Measurements from ENCODE around the gene PCSK5. TPM values are rescaled to one million over a fixed set of nuclear protein-coding genes. Genes with fewer than 3 reads are reported as not detected.

Gene PCSK5
- total RNA-seq, 1 donor from 2014 or later, result 0.79 TPM

DNA sequence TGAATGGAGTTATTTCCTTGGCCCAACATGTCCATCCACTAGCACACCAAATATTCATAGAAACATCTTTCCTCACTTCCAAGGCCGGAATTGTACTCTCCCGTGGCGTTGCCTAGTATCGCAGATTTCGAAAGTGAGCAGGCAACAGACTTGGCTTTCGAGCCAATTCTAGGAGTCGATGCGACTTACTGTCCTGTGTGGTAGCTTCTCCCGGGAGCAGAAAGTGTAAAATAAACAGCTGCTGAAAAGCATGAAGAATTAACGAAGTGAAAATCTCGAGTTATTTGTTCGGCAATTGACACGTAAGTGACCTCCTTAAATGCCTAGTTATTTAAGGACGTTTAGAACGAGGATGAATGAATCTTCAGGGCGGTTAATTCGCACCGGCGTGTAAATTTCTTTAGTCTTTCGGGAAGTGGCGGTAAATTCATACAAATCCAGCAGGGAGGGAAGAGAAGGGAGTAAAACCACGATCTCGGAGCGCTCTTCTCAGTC is 449 bp upstream of the PCSK5 start:
- DNase-seq (ENCODE audit: low read depth in 2 of 2), result peak; percentile 44 to 67

DNA sequence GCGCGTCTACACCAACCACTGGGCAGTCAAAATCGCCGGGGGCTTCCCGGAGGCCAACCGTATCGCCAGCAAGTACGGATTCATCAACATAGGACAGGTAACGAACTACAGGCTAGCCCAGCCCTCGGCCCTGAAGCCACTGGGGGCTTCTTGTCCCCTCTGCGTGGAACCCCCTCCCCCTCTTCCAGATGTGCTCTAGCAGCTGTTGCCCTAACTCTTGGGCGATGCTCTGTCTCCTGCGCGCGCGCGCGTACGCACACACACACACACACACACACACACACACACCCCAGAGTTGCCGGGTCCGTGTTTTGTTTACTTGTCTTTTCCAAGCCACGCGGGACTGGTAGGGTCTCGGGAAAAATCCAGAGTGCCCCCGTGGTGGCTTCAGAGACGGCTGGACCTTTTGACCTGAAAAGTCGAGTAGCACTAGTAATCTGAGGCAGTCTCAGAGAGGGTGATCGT is 836 bp downstream of the PCSK5 start:
- DNase-seq (ENCODE audit: low read depth in 2 of 2), result no peak

DNA sequence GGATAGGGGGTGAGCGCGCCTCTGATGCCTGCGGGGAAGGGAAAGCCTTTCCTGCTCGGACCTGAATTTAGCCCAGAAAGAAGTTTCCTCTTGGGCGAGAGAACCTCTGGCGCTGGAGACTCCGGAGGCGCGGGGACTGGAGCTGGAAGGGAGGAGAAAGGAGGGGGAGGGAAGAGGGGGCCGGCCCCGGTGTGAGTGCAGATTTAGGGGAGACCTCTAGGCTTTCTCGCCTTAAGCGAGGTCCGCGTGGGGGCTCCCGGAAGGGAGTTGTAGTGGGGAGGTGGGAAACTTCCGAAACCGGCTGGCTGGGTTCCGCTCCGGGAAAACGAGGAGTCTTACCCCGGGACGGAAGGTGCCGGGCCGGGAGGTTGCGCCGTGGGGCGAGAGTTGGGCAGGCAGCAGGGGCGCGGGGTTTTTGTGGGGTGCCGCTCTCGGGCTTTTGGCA is 1.3 kb downstream of the PCSK5 start:
- DNase-seq (ENCODE audit: low read depth in 2 of 2), result peak; percentile 0 to 21

DNA sequence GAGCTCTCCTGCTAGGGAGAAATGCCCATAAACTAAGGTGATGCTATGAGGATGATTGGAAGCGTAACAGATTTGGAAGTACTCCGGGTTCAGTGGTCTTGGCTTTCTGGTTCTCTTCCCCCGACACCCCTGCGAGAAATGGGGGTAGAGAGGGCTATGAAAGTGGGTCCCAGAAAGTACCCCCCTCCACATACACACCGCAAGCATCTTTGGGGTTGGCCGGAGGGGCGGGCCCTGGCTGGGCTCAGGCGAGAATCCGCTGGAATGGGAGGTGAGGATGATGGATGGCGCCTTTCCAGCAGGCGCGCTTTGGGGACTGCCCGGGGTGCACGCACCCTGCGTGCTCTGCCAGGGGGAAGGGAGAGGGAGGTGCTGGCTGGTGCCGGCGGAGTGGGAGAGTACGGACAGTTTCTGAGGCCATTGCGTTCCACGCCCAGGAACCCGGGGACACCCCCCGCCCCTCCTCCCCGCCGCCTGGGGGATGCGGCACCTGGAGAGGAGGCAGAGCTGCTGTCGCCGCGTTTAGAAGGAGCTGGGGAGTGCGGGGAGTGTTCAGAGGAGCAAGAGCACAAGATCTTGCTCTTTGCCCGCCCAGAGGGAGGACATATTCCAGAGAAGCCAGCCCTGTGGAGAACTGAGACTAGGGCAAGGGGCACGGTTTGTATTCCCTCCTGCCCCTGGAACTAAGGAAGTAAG is 1.9 kb downstream of the PCSK5 start:
- DNase-seq (ENCODE audit: low read depth in 2 of 2), result peak in 1 of 2 donors; percentile 5

DNA sequence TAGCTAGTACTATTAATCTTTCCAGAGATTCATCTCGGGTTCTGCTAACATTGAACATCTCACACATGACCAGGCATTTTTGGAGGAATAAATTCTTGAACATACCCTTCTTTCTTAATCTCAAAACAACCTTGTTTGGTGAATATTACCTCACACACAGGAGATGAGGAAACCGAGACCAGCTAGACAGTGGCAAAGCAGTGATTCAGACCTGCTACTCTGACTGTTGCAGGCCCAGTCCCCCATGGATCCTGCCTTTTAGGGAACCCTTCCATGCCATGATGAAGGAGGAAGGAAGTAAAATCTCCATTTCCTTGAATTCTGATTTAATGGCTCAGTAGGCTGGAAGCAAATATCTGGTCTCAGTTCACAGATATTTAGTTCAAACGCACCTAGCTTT is 2.6 kb downstream of the PCSK5 start:
- DNase-seq (ENCODE audit: low read depth in 2 of 2), result no peak

DNA sequence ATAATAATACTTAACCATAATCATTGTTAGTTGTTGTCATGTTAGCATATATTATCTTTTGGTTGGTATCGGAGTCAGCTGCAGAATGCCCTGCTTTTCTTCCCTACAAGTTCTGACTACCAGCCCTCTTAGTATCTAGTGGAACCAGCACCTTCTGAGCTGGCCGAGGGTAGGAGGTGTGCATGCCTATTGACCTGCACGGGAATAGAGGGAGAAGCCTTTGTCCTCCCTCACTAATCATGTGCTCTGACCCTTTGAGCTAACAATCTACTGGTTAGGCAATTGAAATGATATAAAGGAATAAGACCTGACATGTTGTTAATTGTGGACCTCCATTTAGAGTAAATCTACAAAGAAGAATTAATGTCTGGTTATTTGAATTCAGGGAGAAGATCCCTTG is 4.1 kb downstream of the PCSK5 start:
- no peak for DNase-seq (ENCODE audit: low read depth in 2 of 2)

DNA sequence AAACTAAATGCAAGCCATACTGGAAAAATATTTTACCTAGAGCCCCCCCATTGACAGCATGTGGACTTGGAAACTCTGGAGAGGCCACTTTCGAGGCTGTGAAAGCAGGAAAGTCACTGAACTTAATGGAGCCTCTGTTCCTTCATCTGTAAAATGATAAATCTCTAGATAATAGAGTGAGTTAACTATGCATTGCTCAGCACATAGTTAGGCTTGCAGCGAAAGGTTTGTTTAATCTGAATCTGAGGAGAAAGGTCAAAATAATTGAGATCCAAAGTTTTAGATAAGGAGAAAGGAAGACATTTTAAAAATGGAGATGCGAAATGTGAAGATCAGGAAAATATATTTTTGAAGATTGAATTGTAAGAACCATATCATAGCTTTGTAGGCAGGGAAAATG is 4.6 kb downstream of the PCSK5 start:
- no peak for DNase-seq (ENCODE audit: low read depth in 2 of 2)

DNA sequence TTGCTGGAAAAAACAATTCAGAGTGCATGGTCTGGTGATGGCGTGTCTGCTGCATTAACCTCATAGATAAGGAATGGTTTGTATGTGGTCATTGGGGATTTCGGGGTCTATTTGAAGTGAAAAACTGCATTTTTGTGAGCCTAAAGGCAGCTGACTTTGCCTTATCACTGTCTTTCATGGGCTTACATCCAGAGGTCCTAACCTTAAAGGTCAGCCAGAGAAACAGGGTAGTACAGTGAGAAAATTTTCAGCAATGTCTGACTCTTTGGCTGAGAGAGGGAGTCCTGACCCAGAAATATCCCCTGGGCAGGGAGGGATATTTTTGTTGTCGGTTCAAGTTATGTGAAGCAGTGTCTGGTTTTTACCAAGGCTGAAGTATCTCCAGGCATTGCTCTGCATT is 5.7 kb downstream of the PCSK5 start:
- no peak for DNase-seq (ENCODE audit: low read depth in 2 of 2)

DNA sequence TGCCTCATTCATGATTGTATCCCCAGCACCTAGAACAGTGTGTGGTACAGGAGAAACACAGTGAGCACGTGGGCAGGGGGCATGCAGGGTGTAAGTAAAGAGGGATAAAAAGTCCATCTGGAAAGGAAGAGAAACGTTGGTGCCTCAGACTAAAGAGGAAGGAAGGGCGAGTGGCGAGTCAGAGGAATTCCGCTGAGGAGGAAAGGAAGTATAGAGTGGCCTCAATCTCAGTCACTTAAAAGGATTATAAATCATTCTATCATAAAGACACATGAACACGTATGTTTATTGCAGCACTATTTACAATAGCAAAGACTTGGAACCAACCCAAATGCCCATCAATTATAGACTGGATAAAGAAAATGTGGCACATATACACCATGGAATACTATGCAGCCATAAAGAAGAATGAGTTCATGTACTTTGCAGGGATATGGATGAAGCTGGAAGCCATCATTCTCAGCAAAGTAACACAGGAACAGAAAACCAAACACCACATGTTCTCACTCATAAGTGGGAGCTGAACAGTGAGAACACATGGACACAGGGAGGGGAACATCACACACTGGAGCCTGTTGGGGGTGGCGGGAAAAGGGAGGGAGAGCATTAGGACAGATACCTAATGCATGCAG is 10.5 kb downstream of the PCSK5 start:
- peak in 1 of 2 donors; percentile 8 for DNase-seq (ENCODE audit: low read depth in 2 of 2)

DNA sequence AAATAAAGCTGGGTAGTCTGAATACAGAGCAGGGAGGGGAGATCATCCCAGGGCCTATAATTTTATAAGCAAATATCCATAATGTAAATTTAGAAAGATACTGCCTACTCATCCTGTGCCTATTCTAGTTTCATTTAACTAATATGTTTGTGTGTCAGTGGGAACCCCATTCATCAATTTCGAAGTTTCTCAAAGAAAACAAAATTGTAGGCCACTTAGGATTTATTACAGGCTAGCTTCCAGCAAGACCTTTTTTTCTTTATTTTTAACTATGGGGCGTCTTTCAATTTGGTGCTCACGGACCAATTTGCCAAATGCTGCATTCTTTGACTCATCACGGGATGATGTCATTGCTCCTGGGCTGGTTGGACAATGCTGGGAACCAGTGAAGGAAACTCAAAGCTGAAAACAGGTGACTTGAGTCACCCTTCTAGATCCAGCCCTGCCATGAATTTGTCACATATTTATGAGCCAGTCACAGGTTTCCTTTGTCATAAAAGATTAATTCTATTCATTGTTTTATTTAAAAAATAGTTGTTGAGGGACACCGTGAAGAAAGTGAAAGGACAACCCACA is 13.4 kb downstream of the PCSK5 start:
- peak in 1 of 2 donors; percentile 89 for DNase-seq (ENCODE audit: low read depth in 2 of 2)

DNA sequence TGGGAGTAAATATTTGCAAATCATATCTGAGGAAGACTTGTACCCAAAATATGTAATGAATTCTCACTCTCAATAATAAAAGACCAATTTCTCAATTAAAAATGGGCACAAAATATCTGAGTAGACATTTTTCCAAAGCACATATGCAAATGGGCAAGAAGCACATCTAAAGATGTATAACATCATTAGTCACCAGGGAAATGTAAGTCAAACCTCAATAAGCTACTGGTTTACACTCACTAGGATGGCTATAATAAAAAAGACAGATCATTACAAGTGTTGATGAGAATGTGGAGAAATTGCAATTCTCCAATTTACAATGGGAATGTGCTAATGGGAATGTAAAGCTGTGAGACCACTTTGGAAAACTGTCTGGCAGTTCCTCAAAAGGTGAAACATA is 13.9 kb downstream of the PCSK5 start:
- DNase-seq (ENCODE audit: low read depth in 2 of 2), result no peak

DNA sequence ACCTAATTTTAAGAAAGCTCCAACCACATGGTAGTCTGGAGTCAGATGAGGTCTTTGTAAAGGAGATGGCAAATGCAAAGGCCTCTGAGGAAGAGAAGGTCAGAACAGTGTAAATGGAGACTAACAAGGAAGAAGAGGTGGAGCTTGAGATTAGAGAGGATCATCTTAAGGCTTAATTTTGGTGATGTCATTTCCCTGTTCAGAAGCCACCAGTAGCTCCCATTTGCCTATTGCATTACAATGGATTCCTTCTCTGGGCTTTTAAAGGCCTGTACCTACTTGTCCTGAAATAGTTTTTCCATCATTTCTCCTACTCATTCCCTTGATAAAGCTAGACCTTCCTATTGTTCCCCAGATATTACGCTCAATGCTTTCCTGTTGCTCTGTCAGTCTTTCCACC is 16.1 kb downstream of the PCSK5 start:
- DNase-seq (ENCODE audit: low read depth in 2 of 2), result no peak

DNA sequence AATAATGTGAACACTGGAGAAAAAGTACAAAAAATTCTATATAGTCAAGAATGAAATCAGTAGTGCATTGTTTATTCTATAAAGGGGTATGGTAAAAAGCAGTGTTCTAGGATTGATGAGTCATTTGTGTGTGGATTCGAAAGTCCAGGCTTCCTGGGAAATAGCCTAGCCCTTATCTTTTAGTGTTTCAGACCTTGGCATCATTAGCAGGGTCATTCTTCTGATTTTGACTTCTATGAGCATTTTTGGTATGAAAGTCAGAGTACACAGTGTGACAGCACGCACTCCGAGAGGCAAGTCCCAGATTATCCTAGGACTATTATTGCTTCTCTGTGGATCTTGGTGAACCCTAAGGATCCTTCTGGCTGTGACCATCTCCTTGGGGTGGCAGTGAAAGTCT is 16.9 kb downstream of the PCSK5 start:
- DNase-seq (ENCODE audit: low read depth in 2 of 2), result peak in 1 of 2 donors; percentile 42

DNA sequence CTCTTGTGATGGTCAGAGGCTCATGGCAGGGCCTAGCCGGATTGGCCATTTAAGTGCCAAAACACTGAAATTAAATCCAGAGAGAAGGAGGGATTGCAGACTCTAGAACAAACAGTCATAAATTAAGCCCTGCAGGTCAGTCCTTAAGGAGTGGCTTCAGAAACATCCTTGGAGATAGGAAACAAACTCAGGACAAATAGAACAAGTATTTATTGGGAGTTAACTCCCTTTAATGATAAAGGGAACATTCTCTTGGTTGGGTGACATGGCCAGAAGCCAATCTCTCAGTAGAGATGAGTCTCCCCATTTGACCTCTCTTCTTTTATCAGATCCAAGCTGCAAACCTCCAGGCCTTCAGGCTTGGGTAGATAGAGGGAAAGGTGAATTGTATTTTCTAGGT is 17.4 kb downstream of the PCSK5 start:
- no peak for DNase-seq (ENCODE audit: low read depth in 2 of 2)

DNA sequence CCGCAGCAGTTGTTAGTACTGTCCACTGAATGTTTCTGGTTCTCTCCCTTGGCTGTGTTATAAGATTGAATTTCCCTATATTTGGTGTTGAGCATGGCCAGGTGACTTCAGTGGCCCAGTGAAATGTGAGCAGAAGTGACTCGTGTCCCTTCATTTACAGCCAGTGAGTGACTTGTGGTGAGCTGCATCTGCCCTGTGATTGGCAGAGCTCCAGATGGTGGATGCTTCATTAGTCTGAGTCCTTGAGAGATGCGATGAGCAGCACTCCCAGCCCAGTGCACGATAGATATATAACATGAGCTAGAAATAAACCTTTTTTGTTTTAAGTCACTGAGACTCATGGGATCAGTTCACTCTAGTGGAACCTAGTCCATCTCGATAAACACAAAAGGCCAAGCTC is 19.3 kb downstream of the PCSK5 start:
- no peak for DNase-seq (ENCODE audit: low read depth in 2 of 2)

DNA sequence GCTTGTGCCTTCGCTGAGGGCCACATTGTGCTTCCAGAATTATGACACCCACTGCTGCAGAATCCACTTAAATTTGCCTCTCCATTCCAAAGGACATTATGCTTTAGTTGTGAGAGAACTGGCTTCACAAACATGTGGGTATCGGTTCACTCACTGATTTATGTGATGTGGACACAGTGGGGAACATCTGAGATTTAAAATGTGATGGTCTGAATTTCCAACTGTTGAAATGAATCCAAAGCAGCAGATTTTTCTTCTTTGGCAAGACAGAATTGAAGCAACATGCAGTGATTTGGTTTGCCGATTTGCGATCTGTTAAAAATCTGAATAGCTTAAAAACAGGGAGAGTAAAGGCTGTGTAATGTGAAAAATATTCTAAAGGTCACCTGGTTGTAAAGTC is 20.3 kb downstream of the PCSK5 start:
- DNase-seq (ENCODE audit: low read depth in 2 of 2), result no peak

DNA sequence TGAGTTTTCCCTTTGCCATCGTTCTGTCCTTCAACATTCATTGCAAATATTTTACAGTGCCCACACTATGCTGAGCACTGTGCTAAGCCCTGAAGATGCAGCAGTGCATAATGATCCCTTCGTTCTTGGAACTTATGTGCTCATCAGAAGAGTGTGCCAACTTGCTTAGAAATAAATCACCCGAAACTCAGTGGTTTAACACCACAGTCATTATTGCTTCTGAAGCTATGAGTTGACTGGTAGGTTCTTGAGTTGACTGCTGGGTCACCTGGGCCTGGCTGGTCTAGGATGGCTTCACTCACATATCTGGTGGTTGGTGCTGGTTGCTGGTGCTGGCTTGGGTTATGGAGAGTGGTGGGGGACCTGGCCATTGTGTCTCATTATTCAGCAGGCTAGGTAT is 20.9 kb downstream of the PCSK5 start:
- no peak for DNase-seq (ENCODE audit: low read depth in 2 of 2)

DNA sequence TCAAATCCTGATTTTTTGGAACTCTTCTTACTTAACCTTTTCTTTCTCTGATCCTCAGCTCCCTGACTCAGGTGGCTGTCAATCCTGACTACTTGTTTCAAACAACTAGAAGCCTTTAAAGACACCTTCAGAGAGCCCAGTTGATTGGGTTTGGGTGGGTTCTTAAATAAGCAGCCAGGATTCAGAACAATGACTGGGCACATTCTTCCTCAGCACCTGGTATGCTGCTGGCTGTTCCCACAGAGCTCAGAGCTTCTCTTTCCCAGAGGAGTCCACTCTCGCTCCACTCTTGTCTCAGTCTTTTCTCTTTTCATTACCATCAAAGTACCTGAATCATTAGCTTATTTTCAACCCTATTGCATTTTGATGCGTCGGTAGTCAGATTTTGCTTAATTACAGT is 22.5 kb downstream of the PCSK5 start:
- DNase-seq (ENCODE audit: low read depth in 2 of 2), result no peak

DNA sequence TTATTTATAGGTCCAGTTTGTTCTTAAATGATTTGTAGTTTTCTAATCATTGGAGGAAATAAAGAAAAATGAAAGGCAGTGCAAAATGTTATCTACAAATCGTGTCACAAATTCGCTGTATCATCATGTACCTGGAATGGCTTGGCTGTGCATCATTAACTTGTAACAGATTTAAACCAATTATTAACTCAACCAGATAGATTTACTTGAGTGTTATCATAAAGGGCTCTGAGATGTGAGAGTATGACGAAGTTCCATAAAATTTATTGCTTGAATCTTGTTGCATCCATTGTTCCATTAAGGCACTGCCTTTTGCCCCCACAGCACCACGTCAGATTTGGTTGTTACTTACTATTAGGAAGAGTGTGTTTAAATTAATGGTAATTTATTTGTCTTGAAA is 23.5 kb downstream of the PCSK5 start:
- DNase-seq (ENCODE audit: low read depth in 2 of 2), result no peak

DNA sequence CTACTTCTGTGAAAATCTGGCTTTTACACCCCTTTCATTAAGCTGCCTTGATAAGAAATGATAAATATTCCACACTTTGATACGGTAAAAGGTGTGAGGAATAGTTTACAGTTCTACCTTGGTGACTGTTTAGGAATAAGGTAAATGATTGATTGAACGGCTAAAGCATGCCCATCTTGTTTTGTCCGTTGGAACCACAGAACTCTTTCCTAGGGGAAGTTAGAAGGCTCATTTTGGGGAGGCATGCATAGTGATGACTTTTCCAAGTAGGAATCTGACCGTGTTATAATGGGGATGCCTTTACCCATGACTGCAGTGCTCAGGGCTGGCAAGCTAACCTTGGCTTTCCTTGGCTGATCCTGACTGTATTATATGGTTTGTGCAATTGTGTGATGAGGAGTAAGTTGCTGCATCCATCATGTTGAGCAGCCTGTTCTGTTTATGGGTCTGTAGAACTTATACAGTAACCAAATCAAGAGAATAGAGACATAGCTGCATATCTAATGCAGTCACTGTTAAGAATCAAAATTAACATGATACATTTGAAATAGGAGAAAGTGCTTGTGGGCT is 24.5 kb downstream of the PCSK5 start:
- DNase-seq (ENCODE audit: low read depth in 2 of 2), result no peak

DNA sequence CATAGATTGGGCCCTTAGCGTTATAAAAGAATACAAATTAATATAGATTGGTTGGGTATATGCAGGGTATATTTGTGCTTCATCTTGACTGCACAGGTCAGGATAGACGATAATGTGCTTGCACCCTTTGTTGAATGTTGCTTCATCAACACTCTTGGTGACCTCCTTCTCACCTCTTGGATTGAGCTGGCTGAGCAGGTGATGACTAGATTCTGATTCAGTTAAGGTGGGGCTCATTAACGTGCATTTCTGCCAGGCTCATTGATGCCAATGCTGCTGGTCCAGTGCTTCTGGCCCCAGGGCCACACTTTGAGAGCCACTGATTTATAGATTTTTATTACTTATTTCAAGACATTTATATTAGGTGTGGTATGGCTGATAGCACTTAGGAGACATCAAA is 27.7 kb downstream of the PCSK5 start:
- DNase-seq (ENCODE audit: low read depth in 2 of 2), result no peak

DNA sequence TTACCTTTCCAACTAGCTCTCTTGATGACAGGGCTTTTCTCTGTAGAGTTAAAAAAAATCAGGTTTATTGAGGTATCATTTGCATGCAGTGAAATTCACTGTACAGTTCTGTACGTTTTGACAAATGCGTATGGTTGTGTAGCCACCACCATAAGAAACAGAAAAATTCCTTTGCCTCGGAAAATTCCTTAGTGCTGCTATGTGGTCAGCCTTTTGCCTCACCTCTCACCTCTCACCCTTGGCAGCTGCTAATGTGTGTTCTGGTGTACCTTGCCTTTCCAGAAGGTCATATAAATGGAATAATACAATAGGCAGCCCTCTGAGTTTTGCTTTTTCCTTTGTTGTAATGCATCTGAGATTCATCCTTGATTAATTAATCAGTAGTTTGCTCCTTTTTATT is 28.4 kb downstream of the PCSK5 start:
- DNase-seq (ENCODE audit: low read depth in 2 of 2), result no peak
